ENCODE results near the gene UBR4. TPM values are rescaled to one million over a fixed set of nuclear protein-coding genes. Genes with fewer than 3 reads are reported as not detected.
"Not testable (repeated sequence)": the region's sequence is repeated elsewhere in the genome, so short reads cannot be mapped to it uniquely, and the experiment has no call there.

The UBR4 gene
- total RNA-seq, 1 donor from 2014 or later: 223 TPM

GRCh38 chr1:19239876-19240275, 29.8 kb upstream of the UBR4 start:
- no peaks in the 10 kb centered on the region for H3K27me3 Mint-ChIP-seq (ENCODE audit: unreplicated experiment)
- no peak overlapping the region for H3K4me3 Mint-ChIP-seq (ENCODE audit: unreplicated experiment)
- H3K4me1 Mint-ChIP-seq (ENCODE audit: unreplicated experiment): no peaks in the 10 kb centered on the region
- no peak for DNase-seq (ENCODE audit: low spot score)
- no peak for TF ChIP-seq CTCF (IDR thresholded peaks at IDR 0.05; ENCODE audit: unreplicated experiment)
- H3K27ac Mint-ChIP-seq (ENCODE audit: unreplicated experiment): no peak overlapping the region
- peaks cover 61% of the 10 kb centered on the region for H3K36me3 Mint-ChIP-seq (ENCODE audit: low read depth, unreplicated experiment)
- H3K9me3 Mint-ChIP-seq (ENCODE audit: unreplicated experiment): no peaks in the 10 kb centered on the region

GRCh38 chr1:19234224-19234623, 24.2 kb upstream of the UBR4 start:
- Mint-ChIP-seq H3K27me3 (ENCODE audit: unreplicated experiment) (peaks cover 2% of the 10 kb centered on the region), H3K9me3 (ENCODE audit: unreplicated experiment) (no peaks in the 10 kb centered on the region), H3K27ac (ENCODE audit: unreplicated experiment) (no peak overlapping the region), H3K36me3 (ENCODE audit: low read depth, unreplicated experiment) (peaks cover 32% of the 10 kb centered on the region), H3K4me3 (ENCODE audit: unreplicated experiment) (no peak overlapping the region), H3K4me1 (ENCODE audit: unreplicated experiment) (no peaks in the 10 kb centered on the region)
- no peak for DNase-seq (ENCODE audit: low spot score)
- TF ChIP-seq CTCF (IDR thresholded peaks at IDR 0.05; ENCODE audit: unreplicated experiment): no peak

- H3K27ac Mint-ChIP-seq (ENCODE audit: unreplicated experiment): no peak overlapping the region
- H3K9me3 Mint-ChIP-seq (ENCODE audit: unreplicated experiment): no peaks in the 10 kb centered on the region
- H3K27me3 Mint-ChIP-seq (ENCODE audit: unreplicated experiment): peaks cover 2% of the 10 kb centered on the region
- no peak for DNase-seq (ENCODE audit: low spot score)
- no peaks in the 10 kb centered on the region for H3K4me1 Mint-ChIP-seq (ENCODE audit: unreplicated experiment)
- H3K36me3 Mint-ChIP-seq (ENCODE audit: low read depth, unreplicated experiment): peaks cover 21% of the 10 kb centered on the region
- no peak for TF ChIP-seq CTCF (IDR thresholded peaks at IDR 0.05; ENCODE audit: unreplicated experiment)
- no peak overlapping the region for H3K4me3 Mint-ChIP-seq (ENCODE audit: unreplicated experiment)
These were observed 22.4 kb upstream of the UBR4 start for GRCh38 chr1:19232524-19232846.

- not testable (repeated sequence) for H3K27me3 Mint-ChIP-seq (ENCODE audit: unreplicated experiment); H3K4me1 Mint-ChIP-seq (ENCODE audit: unreplicated experiment); H3K27ac Mint-ChIP-seq (ENCODE audit: unreplicated experiment); H3K4me3 Mint-ChIP-seq (ENCODE audit: unreplicated experiment); H3K9me3 Mint-ChIP-seq (ENCODE audit: unreplicated experiment); DNase-seq (ENCODE audit: low spot score)
- peaks cover 16% of the 10 kb centered on the region for H3K36me3 Mint-ChIP-seq (ENCODE audit: low read depth, unreplicated experiment)
These were observed 21.9 kb upstream of the UBR4 start for GRCh38 chr1:19231736-19232523.

- no peak for TF ChIP-seq CTCF (IDR thresholded peaks at IDR 0.05; ENCODE audit: unreplicated experiment)
- H3K36me3 Mint-ChIP-seq (ENCODE audit: low read depth, unreplicated experiment): peaks cover 24% of the 10 kb centered on the region
These were observed 19.8 kb upstream of the UBR4 start for GRCh38 chr1:19229828-19230325.

More at GRCh38 chr1:19229828-19230325, 19.8 kb upstream of the UBR4 start:
- no peak overlapping the region for H3K27ac Mint-ChIP-seq (ENCODE audit: unreplicated experiment)
- no peaks in the 10 kb centered on the region for H3K4me1 Mint-ChIP-seq (ENCODE audit: unreplicated experiment)
- DNase-seq (ENCODE audit: low spot score): no peak
- H3K4me3 Mint-ChIP-seq (ENCODE audit: unreplicated experiment): no peak overlapping the region
- H3K27me3 Mint-ChIP-seq (ENCODE audit: unreplicated experiment): peaks cover 2% of the 10 kb centered on the region
- H3K9me3 Mint-ChIP-seq (ENCODE audit: unreplicated experiment): no peaks in the 10 kb centered on the region

Measured in endothelial cell (in vitro differentiated cells).